ENCODE results near the gene PNPLA7. TPM values are rescaled to one million over a fixed set of nuclear protein-coding genes. Genes with fewer than 3 reads are reported as not detected.

Gene PNPLA7
- total RNA-seq, 4 donors from 2014 or later: 0.26 to 25.7 (median 3.4) TPM

- DNase-seq: peak; percentile 15 to 24
These were observed 94.7 kb downstream of the PNPLA7 start for GRCh38 chr9:137455359-137455991.

GRCh38 chr9:137454597-137455358 is 95.4 kb downstream of the PNPLA7 start:
- intact Hi-C loops (cut with DNase I; ENCODE audit: low total_unique reads): no loop called here
- Histone ChIP-seq H3K4me1 (peaks cover 0 to 24% of the 10 kb centered on the region in 2 donors), H3K36me3 (no peaks in the 10 kb centered on the region), H3K4me3 (peak overlapping the region; percentile 23 to 45), H3K27ac (peak overlapping the region; percentile 28 to 48), H3K9me3 (no peaks in the 10 kb centered on the region), H3K27me3 (no peaks in the 10 kb centered on the region)
- peak; percentile 28 to 42 for DNase-seq
- TF ChIP-seq CTCF (IDR thresholded peaks at IDR 0.05) (no peak), POLR2A (IDR thresholded peaks at IDR 0.05) (no peak)

More at GRCh38 chr9:137455359-137455991, 94.7 kb downstream of the PNPLA7 start:
- no peaks in the 10 kb centered on the region for H3K9me3 ChIP-seq
- no peaks in the 10 kb centered on the region for H3K27me3 ChIP-seq
- H3K27ac ChIP-seq: no peak overlapping the region
- no peaks in the 10 kb centered on the region for H3K36me3 ChIP-seq
- intact Hi-C loops (cut with DNase I; ENCODE audit: low total_unique reads): no loop called here
- no peak overlapping the region for H3K4me3 ChIP-seq
- no peak for TF ChIP-seq CTCF (IDR thresholded peaks at IDR 0.05)
- no peak for TF ChIP-seq POLR2A (IDR thresholded peaks at IDR 0.05)
- H3K4me1 ChIP-seq: peaks cover 0 to 26% of the 10 kb centered on the region in 2 donors

- TF ChIP-seq POLR2A (IDR thresholded peaks at IDR 0.05) (no peak), CTCF (IDR thresholded peaks at IDR 0.05) (no peak)
- Histone ChIP-seq H3K36me3 (no peaks in the 10 kb centered on the region), H3K4me1 (peaks cover 0 to 20% of the 10 kb centered on the region in 2 donors), H3K9me3 (no peaks in the 10 kb centered on the region), H3K27ac (peak overlapping the region; percentile 28 to 48), H3K4me3 (peak overlapping the region; percentile 23 to 45), H3K27me3 (no peaks in the 10 kb centered on the region)
- intact Hi-C loops (cut with DNase I; ENCODE audit: low total_unique reads): no loop called here
- DNase-seq: peak; percentile 57 to 77
These were observed 96.0 kb downstream of the PNPLA7 start for GRCh38 chr9:137454145-137454596.

GRCh38 chr9:137453643-137454081 is 96.5 kb downstream of the PNPLA7 start:
- Histone ChIP-seq H3K36me3 (no peaks in the 10 kb centered on the region), H3K4me1 (peaks cover 0 to 18% of the 10 kb centered on the region in 2 donors), H3K9me3 (no peaks in the 10 kb centered on the region), H3K4me3 (peak overlapping the region; percentile 18 to 19), H3K27ac (no peak overlapping the region), H3K27me3 (no peaks in the 10 kb centered on the region)
- no peak for TF ChIP-seq POLR2A (IDR thresholded peaks at IDR 0.05)
- TF ChIP-seq CTCF (IDR thresholded peaks at IDR 0.05): no peak
- intact Hi-C loops (cut with DNase I; ENCODE audit: low total_unique reads): no loop called here
- peak; percentile 58 to 83 for DNase-seq
